Medulla oblongata (tissue), 1 donor: ENCODE data around the gene DNASE1L3.

Experiments used
- DNase-seq: peaks from one replicate; pipeline ENCODE4 v3.0.0-alpha.2; 2015; ENCODE audit errors: extremely low spot score

Gene DNASE1L3

DNA sequence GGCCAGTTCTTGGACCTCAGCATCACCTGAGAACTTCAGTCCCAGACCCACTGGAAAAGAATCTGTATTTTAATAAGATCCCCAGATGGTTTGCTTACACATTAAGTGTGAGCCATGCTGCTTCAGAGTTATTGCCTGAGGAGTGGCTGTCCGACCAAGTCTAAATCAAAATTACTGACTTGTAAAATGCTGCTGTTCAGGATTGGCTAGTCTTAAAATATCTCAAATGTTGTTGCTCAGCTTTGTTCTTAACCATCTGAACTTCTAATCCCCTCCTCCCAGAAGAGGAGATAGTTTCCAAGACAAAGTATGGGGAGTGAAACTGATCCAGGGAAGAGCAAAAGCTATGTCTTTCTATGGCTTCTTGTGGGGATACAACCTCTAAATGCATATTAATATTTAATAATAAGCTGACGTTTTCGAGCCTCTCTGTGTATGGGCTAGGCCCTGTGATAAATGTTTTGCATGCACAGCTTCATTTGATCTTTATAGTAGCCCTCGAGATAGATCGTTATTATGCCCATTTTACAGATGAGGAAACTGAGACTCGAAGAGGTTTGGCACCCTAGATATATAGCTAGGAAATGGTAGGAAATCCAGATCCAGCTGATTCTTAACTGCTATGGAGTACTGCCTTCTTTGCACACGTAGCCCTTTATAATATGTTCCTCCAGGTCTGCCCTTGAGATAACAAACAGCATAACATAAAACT lies 52.2 kb downstream of the DNASE1L3 start:
- no peak for DNase-seq

DNA sequence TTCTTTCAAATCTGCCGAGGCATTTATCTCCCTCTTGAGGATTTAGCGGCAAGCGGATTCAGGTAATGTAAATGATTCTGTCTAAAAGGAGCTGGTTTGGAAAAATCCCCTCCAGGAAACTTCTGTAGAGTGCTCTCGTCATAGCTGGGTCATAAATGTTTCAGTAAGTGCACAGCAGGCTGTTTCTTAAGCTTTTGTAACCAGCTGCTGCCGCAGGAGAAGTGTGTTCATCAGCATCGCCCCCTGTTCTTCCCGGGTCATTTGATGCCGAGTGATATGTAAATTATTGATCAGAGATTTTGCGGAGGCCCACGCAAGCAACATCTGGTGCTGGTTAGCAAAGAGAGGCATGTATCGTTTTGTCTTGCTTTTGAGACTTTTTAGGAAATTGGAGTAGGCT lies 53.1 kb downstream of the DNASE1L3 start:
- no peak for DNase-seq

DNA sequence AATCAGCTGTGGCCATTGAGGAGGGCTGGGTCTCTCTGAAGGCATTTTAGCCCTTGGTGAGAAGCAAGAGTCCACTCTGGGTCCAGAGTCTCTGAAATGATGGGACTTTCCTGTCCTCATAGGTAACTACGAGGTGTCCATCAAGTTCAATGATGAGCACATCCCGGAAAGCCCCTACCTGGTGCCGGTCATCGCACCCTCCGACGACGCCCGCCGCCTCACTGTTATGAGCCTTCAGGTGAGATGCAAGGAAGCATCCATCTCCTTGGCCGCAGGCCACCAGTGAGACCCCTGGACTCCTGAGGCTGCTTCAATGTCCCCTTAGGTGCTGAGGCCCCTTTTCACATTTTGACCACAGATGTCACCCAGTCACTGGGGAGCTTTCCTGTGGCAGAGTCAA lies 54.9 kb downstream of the DNASE1L3 start:
- no peak for DNase-seq

DNA sequence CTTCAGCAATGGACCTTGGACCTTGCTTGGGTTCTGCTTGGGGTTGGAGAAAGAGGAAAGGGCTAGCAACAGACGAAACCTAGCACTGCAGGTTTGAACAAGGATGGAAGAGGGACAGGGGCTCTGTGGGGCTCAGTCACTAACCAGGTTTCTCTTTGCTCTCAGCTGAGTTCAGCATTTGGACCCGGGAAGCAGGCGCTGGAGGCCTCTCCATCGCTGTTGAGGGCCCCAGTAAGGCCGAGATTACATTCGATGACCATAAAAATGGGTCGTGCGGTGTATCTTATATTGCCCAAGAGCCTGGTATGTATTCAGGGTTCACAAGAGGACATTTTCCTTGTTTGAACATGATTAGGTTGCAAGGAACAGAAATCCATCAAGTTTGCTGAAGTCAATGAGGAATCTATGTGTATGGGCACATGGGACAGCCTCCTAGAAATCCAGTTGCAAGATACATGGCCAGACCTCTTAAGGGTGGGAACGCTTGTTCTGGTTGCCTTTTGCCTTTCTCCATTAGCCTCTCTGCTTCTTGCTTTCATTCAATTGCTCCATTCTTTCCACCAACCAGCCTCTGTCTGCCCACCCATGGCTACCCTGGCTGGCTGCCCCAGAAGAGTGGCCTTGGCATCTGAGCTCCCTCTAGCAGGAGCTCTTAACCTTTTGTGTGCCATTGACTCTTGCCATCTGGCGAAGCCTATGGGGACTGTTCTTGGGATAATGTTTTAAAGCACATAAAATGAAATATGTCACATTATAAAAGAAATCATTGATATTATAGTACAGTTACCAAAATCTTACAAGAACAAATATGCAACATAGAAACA lies 55.9 kb downstream of the DNASE1L3 start:
- DNase-seq: peak; percentile 50

DNA sequence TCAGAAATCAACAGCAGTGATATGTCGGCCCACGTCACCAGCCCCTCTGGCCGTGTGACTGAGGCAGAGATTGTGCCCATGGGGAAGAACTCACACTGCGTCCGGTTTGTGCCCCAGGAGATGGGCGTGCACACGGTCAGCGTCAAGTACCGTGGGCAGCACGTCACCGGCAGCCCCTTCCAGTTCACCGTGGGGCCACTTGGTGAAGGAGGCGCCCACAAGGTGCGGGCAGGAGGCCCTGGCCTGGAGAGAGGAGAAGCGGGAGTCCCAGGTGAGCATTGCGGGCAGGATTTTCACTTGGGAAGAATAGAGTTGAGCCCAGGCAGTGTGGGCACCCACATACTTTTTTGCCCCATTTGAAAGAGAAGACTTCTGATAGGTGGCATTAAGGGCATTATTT lies 57.4 kb downstream of the DNASE1L3 start:
- no peak for DNase-seq

DNA sequence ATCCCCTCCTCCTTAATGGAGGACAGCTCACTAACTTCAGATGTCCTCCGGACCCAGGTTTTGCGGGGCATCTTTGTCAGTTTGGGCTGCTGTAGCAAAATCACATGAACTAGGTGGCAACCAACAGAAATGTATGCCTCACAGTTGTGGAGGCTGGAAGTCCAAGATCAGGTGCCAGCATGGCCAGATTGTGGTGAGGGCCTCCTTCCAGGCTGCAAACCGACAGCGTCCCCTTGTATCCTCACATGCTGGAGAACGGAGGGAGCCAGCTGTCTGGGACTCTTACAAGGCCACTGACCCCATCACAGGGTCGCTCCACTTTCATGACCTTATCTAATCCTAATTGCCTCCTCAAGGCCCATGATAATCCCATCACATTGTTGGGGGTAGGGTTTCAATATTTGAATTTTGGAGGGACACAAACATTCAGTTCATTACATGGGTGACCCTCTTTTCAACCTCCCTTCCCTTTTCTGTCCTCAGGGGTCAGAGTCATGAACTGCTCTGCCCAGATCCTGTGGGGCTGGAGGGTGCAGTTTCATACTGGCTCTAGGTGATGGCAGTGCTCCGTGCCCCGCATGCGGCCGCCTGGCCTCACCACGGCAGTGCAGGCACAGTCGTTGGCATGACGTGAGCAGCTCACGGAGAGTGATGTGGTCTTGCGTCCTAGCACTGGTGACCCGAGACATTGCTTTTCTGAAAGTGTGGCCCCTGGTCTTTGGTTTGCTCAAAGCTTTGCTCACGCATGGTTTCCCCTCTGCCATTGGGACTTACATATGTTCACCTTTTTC lies 58.4 kb downstream of the DNASE1L3 start:
- DNase-seq: no peak

DNA sequence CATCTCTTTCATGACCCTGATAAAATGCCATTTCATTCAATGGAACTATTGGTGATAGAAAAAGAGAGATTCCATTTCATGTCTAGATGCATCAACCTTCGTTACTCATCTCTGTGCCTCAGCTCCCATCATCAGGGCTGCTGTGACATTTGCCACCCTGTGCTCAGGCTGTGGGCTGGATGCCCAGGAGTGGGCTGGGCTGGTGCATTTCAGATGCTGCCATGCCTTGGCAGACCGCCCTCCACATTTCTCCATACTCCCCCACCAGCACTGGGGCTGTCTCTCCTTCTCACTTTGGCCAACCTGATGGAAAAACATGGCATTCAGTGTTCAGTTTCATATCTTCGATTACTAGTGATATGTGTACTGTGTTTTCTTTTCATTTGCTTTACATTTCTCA lies 59.1 kb downstream of the DNASE1L3 start:
- DNase-seq: peak; percentile 75

DNA sequence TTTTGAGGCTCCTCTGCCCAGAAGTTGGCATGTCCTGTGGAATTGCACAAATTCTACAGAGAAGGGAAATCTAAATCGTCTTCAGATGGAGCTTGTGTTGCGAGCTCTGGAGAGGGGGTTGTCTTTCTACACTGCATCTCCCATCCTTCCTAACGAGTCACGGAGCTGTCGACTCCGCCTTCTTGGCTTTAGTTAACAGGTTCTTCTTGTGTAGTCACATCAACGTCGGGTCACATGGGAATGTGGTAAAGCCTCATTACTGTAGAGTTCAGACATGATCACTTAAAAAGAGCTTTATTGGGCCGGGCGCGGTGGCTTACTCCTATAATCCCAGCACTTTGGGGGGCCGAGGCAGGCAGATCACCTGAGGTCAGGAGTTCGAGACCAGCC lies 60.0 kb downstream of the DNASE1L3 start:
- DNase-seq: no peak

DNA sequence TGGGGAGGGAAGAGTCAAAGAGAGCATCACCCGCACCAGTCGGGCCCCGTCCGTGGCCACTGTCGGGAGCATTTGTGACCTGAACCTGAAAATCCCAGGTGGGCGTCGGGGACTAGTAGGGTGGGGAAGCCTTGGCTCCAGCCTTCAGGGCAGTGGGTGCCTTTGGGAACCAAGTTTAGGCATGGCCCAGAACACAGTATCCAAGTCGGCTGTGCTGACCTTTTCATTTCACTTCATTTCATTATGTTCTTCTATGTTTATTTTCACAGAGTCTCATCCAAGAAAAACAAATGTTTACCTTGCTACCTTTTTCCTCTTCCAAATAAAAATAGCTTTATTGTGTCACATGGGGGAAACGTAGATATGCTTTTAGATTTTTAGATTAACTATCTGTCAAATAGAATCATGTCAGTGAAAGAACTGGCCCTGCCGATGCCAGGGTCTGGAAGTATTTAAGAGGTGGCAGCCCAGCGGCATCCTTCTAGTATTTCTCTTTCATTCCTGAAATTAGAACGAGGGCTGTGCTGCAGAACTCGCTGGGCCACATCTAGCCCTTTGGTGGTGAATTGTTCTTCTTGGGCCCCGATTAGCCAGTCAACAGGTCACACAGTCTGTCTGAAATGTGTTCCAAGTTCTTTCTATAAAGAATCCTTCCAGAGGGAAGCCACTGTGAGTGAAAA lies 60.5 kb downstream of the DNASE1L3 start:
- DNase-seq: no peak

DNA sequence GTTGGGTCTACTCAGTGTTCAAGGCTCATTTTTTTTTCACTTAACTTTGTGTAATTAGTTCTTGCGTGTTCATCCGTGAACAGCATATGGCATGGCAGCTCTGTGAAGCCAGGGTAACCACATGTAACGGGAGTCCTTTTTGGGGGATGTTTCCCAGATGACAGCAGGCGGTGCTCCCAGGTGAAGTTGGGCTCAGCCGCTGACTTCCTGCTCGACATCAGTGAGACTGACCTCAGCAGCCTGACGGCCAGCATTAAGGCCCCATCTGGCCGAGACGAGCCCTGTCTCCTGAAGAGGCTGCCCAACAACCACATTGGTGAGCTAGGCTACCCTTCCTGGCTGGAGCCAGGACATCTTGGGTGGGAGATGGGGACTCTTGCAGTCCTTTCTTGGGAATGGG lies 62.7 kb downstream of the DNASE1L3 start:
- no peak for DNase-seq

DNA sequence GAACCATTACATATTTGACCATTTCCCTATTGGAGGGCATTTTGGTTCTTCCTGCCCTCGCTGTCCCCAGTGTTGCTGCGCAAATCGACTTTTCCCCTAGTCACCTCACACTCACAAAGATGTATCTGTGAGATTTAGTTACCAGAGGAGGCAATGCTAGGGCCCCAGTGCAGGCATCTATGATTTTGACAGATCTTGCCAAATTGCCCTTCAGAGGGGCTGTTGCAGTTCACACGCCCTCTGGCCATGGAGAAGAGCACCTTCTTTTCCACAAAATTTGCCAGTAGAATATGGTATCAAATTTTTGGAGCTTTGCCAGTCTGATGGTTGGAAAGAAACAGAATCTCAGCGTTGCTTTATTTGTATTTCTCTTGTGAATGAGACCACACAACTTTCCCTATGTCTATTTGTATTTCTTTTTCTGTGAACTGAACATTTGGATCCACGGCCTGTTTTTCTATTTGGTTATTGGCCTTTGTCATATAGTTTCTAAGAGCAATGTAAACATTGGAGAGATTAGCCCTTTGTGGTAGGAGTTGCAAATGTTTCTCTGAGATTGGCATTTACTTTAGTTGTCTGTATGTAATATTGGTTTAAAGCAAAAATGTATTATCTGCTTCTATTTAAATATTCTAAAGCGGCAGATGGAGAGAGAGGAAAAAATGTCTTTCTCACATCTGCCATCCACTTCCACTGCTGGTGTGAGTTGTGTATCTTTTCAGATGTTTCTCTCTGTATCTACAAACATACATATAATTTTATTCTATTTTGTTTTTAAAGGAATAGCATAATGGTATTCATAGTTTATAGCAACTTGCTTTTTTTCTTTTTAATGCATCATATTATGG lies 66.1 kb downstream of the DNASE1L3 start:
- no peak for DNase-seq

DNA sequence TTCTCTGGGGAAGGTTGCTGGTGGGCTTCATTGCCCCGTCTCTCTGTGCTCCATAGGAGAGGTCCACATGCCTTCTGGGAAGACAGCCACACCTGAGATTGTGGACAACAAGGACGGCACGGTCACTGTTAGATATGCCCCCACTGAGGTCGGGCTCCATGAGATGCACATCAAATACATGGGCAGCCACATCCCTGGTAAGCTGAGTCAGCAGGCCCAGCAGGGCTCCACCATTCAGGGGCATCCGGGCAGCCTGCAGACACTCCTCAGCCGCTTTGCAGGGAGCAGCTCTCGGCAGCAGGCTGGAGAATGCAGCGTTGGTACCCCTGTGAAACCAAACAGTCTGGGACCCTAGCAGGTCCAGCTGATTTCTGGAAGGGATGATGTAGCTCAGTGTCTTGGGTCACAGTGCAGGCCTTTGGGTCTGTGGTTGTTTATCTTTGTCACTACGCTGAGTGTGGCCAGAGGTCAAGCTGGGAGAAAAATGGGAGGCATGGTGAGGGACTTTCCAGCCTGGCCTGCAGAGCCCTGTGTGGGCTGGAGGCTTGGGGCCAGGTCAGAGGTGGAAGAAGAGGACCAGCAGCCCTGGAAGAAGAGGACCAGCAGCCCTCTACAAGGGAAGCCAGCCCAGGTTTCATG lies 67.2 kb downstream of the DNASE1L3 start:
- DNase-seq: no peak
